EH (cell line): Measurements from ENCODE around the gene KLHL26.

Experiments
- DNase-seq: peaks from one replicate; pipeline ENCODE4 v3.0.0-alpha.2; 2015; ENCODE audit warnings: low read depth

Gene KLHL26

DNA sequence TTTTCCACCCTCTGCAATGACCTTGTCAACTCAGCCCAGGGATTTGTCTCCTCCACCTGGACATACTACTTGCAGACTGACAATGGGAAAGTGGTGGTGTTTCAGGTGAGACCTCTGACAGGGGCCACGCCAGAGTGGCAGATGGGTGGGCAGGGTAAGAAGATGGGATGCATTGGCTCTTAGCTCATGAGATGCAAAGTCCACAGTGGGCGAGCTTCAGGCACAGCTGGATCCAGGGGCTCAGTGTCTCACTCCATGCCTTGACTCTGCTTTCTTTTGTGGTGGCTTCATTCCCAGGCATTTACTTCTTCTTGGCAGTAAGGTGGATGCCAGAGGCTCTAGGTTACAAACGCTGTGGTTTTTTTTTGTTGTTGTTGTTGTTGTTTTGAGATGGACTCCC, 20.8 kb upstream of the KLHL26 start:
- no peak for DNase-seq

DNA sequence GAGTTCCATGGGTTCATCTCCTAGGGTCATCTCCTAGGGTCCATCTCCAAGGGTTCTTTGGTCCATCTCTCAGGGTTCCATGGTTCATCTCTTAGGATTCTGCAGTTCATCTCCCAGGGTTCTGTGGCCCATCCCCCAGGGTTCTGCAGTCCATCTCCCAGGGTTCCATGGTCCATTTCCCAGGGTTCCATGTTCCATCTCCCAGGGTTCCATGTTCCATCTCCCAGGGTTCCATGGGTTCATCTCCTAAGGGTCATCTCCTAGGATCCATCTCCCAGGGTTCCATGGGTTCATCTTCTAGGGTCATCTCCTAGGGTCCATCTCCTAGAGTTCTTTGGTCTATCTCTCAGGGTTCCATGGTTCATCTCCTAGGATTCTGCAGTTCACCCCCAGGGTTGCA, 19.3 kb upstream of the KLHL26 start:
- no peak for DNase-seq

DNA sequence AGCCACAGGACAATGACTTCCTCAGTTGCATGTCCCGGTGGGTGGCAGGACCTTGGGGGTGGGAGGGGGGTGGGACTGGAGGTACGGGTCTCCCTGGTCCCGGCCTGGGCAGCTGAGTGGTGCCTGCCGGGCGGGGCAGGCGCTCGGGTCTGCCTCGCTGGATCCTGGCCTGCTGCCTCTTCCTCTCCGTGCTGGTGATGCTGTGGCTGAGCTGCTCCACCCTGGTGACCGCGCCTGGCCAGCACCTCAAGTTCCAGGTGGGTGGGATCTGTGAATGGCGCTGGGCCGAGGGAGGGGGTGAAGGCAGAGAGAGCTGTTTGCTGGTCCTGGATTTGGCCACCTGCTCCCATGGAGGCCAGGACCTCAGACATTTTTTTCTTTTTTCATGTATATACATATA, 18.6 kb upstream of the KLHL26 start:
- no peak for DNase-seq

DNA sequence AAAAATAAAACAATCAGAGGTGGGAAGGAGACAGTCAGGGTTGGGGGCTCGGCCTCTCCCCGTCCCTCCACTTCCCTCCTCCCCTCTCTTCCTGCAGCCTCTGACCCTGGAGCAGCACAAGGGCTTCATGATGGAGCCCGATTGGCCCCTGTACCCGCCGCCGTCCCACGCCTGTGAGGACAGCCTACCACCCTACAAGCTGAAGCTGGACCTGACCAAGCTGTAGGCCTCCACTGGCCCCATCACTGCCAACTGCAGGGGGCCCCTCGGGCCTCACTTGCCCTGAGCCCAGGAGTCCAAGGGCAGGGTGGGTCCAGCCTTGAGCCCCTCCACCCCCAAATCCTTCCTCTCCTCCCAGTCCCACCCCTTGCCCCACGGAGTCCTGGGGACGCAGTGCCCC, 16.5 kb upstream of the KLHL26 start:
- DNase-seq = no peak

DNA sequence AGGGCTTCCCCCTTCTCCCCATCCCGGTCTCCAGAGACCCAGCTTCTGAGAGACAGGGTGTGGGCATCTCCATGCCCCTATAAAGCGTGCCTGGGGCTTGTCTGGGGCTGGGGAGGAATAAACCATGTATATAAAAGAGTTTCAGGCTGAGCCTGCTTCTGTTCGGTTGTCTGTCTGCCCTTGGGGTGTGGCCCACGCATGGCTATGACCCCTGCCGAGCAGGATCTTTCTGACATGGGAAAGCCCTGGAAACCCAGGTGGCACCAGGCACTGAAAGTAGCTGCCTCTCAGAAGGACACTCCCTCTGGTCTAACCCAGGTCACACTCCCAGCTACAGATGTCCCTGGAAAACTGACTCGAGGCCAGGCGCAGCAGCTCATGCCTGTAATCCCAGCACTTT, 15.9 kb upstream of the KLHL26 start:
- DNase-seq = no peak

DNA sequence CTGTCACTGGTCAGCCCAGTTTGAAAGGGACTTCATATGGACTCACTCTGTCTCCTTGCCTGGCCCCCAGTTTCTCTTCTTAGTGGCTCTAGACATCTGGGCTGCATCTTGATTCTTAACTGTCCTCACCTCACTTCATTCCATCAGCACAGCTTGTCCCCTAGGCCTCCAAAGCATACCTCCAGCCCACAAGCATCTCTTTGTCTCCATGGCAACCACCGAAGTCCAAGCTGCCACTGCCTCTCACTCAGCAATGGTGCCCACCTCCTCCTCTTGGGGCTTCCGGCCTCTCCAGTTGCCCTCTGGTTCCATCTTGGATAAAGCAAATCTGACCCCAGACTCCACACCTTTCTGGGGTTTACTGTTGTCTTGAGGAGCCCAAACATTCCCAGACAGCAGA, 9.9 kb upstream of the KLHL26 start:
- DNase-seq = peak; percentile 29

DNA sequence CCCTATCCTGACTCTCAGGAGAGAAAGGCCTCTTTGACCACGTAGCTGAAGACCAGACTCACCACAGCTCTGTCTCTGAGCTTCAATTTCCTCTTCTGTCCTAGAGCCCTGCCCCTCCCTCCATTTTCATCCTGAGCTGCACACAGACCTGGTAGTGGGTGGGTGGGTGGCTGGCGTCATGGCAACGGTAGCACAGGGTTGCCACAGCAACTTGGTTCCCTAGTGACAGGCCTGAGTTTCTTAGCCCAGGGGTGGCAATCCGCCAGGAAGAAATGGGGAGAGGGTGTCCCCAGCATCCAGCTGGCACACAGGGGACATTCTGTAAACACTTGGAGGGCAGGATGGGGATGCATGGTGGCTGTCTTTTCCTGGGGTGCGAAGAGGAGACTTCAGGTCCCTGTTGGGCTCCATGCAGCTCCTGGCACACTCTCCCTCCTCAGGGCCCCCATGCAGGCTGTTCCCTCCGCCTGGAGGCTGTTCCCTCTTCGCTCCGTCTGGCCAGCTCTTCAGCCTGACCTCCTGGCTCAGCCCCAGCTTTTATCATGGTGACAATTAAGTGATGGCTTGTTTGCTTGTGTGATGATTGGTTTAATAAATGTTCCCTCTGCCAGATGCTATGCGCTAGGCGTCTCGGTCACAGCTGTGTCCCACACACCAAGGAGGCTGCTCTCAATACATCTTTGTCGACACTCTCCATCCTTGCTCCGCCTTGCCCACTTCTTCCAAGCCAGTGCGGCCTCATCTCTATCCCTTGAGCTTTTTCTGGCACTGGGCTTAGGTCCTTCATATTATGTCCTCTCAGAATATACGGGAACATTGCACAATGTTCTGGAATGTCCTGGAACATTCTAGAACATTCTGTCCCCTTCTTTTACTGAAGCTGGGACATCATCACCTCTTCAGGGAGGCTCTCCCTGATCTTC, 7.4 kb upstream of the KLHL26 start:
- no peak for DNase-seq

DNA sequence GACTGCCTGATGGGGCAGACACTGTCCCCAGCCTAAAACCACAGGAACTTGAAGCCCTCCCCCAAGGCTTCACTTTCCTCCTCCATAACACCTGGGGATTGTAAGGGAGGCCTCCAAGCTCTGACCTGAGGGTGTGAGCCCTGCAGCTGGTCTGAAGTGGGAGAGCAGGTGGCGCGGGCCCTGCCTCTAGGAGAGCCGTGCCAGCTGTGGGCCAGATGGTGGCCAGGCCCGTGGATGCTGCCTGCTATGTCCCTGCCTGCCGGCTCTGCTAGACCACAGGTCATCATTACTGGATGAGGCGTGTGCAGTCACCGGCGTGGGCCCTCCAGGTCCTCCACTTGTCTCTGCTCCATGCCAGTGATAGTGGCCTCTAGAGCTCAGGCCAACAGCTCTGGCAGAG, 3.5 kb upstream of the KLHL26 start:
- no peak for DNase-seq

DNA sequence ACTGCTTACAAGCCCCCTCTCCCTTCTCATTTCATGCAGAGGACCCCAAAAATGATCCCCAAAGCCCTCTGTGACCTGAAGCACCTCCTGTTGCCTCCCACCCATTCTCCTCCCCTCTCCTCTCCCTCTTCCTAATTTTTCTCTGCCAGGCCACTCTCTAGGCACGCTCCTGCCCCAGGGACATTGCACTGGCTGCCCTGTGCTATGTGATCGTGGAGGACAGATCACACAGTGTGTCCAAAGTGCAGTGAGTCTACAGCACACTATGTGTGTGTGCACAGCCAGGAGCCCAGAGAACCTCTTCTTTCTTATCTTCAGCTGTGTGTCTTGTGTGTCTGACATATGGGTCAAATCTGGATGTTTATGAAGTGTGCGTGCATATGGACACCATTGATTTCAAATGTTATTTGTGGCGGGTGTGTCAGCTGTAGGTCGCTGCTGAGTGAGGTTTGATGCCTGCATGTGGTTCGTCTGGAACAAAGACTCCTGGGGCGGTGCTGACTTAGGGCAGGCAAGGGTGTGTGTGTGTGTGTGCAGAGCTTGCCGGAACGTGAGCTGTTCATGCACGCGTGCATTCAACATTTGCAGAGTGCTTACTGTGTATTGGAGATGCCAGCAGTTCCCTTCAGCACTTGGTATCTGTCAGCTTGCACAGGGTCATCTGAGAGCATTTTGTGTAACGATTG, 2.1 kb upstream of the KLHL26 start:
- peak; percentile 34 for DNase-seq

DNA sequence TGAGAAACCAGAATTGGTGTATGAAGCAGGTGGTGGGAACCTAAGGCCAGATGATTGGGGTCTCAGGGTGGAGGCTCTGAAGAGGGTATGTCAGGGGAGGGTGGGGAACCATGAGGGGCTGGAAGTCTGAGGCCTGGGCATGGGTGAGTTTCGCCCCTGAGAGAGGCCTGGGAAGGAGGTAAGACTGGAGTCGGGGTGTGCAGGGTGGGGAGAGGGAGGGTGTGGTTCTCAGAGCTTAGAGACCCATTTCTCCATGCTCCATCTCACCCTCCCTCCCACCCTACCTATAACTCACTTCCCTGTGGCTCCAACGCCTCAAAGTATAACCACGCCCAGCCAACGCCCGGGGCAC, 1.0 kb upstream of the KLHL26 start:
- DNase-seq = no peak

DNA sequence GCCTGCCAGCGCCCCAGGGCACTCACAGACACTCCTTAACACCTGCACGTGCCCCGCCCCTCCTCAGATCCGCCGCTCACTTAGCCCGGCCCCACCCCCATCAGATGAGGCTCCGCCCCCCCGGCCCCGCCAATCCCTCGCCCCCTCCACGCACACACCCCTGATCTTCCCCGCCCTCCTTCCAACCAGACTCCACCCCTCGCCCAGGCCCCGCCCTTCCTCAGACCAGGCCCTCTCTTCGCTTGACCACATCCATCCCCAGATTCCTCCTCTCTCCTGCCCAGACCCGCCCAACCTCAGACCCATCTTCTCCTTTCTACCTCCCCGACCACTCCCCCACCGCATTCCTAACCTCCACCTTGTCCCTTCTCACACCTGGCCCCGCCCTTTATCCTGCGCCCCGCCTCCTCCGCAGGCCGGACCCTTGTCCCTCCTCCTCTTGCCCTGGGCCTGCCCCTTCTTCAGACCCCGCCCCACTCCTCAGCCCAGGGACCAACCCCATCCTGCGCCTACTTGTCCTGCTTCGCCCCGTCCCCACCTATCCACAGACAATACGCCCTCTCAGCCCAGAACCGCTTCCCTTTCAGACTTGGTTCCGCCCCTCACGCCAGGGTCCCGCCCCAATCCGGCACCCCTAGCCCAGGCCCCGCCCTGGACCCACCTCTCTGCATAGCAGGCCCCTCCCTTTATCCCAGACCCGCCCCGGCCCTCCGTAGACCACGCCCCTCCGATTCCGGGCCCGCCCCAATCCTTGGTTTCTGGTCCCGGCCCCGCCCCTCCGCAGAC, 452 bp upstream of the KLHL26 start:
- peak; percentile 95 for DNase-seq

DNA sequence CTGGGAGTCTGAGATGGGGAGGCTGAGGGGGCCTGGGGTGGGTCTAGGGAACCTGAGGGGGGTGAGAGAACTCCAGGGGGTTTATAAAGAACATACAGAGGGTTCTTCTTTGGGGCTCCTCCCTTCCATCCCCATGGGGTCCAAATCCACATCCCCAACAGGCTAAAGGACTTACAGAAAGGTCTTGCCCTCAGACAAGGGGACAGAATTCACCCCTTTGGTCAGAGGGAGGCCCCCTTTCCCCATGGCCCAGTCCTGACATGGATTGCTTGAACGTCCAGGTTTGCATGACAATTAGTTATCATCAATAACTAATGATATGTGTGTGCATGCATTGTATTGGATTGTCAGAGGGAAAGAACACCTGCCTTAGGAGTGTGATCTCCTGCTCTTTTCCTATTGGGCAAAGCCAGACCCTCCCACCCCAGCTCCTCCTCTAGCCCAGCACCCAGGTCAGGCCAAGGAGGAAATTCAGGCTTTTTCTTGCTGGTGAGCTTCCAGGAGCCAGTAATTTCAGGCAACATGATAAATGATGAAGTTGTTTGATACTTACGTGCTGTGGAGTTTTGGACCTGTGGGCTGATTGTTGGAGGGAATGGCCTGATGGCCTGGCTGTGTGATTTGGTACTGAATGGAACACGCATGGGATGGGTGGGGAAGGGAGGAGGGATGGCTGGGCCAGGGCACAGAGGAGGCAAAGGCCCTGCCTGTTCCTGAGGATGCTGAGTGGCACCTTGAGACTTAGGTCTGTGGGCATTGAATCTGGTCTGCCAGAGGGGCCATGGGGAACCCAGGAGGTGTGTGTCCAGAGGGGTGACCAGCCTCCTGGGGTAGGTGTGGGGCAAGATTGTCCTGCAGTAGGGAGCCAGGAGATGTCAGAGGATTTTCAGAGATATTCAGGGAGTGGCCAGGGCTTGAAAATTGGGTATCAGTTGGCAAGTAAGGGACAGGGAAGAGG, 1.1 kb downstream of the KLHL26 start:
- no peak for DNase-seq

DNA sequence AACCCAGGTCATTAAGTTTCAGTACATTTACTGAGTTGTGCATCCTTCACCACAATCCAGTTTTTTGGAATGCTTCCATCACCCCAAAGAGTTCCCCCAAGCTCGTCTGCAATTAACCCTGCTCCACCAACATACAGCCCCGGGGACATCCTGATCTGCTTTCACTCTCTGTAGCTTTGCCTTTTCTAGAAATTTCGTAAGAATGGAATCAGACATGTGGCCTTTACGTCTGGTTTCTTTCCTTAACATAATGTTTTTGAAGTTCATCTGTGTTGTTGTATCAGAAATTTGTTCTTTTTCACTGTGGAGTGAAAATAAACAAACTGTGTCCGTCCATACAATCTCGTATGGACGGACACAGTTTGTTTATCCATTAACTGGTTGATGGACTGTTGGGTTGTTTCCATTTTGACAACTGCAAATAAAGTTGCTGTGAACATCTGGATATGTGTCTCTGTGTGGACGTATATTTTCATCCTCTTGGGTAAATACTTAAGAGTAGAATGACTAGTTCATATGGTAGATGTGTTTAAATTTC, 2.9 kb downstream of the KLHL26 start:
- no peak for DNase-seq

DNA sequence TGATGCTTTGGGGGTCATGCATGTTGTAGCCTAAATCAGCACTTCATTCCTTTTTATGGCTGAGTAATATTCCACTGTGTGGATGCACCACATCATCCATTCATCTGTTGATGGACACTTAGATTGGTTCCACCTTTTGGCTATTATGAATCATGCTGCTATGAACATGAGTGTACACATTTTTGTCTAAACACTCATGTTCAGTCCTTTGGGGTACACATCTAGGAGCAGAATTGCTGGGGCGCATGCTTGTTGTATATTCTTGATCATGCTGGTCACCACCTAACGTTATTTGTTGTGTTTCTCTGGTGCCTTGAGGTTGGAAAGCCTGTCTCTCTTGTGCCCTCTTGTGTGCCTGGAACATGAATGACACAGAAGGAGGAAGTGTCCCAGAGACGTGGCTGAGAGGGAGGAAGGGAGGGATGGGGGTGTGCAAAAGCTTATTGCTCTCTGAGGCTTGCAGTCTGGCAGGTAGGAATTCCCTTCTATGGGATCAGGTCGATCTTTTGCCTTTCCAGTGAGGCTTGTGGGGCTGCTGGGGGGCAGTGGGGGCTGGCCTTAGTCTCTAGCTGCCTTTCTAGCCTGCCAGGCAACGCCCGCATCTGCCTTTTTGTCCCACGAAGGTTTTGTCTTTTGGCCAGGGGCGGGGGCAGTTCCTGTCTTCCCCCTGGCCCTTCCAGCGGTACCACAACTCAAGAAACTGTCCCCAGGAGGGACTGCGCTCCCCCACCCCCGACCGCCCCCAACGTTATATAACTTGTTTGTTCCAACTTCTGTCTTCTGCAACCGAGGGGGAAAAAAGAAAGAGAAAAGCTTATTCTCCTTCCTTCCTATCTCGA, 7.6 kb downstream of the KLHL26 start:
- no peak for DNase-seq

DNA sequence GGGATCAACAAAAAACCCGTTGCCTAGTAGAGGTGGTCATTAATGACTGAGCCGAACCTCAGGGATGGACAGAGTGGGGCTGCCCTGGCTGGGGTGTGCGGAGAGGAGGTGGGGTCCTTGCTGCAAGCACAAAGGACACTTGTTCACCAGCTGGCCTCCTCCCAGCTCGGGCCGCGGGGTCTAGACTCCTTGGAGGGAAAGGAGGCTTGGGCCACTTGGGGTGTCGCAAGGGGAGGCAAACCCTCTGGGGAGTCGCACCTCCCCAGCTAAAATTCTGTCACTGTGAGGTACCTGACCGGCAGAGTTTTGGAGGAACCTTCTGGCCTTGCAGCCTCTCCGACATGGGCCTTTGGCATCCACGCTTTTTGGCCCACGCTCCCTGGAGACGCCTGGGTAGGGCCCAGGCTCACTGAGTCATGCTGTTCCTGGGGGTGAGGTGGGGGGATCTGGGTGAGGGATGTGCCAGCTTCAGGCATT, 8.2 kb downstream of the KLHL26 start:
- no peak for DNase-seq

DNA sequence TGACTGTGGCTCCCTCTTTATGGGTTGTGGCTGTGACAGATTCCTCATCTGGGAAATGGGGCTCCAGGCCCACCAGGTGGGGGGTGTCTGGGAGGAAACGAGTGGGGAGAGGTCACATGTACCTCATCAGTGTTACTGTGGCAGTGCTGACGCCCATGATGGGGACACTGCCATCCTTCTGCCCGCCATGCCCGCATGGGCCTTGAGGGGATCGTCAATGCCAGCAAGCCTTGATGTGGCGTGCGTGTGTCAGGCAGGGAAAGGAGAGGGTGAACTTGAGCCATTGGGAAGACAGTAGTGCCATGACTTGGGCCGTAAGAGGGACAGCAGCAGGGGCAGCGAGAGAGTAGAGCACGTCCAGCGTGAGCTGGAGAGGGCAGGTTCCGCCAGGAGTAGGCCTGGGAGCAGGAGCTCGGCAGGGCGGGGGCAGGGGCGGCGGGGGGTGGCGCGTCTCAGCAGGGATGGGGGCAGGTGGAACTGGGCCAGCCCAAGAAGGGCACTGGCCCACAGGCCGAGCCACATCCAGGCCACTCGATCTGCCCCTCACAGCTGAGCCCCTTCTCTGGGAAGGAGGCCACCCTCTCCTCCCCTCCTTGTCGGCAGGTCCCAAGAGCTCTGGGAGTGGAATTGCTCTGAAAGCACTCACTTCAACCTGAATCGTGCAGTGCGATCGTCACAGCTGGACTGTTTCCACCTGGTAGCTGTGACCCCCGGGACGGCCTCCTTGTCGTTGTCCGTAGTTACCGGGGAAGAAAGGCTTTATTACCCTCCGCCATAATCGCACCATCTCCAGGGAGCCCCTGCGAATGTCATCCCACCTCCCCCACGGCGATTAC, 9.9 kb downstream of the KLHL26 start:
- no peak for DNase-seq

DNA sequence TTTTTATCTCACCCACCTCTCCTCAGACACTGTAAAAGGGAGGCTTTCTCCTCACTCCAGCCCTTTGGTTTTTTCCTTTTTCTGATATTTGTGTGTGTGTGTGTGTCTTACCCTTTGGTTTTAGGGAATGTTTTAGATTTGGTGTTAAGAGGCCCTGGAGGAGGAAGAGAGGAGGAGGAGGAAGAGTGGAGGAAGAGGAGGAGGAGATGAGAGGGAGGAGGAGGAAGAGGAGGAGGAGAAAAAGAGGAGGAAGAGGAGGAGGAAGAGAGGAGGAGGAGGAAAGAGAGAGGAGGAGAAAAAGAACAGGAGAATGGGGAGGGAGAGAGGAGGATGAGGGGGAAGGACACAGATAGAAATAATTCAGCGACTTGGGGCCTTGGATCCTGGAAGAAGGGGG, 10.5 kb downstream of the KLHL26 start:
- no peak for DNase-seq

DNA sequence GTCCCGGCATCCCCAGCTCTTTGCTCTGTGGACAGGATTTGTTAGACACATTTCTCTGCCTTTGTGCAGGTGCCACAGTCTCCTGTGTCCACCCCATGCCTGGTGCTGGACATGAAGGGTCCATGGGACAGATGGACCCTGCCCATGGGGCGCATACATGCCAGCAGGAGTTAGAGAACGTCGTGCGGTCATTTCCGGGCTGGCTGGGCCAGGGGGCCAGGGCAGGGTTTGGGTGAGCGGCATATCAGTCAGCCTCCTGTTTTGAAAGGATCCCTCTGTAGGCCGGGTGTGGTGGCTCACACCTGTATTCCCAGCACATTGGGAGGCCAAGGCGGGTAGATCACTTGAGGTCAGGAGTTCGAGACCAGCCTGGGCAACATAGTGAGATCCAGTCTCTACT, 11.0 kb downstream of the KLHL26 start:
- DNase-seq = no peak

DNA sequence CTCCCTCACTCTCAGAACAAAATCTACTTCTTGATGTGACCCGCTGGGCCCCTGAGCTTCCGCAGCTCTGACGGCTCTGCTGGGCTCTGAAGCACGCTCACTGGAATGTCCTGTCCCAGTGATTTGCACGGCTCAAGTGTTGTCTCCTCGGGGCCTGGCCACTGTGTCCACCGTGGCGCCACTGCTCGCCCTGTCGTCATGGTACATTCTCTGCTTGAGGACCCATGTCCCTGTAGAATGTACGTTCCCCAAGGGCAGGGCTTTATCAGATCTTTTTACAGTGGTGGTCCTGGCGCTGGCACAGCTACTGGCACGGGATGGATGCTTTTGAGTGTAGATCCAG, 12.1 kb downstream of the KLHL26 start:
- peak; percentile 51 for DNase-seq
